Body of pancreas (tissue), 4 donors: ENCODE results near the gene ARHGAP20. TPM values are rescaled to one million over a fixed set of nuclear protein-coding genes. Genes with fewer than 3 reads are reported as not detected.

ENCODE experiments used
- ATAC-seq: fragments of 150-250 bp; one replicate; pipeline ENCODE4 v1.9.1; 2016
- DNase-seq, 4 donors: peaks; one replicate each; pipeline ENCODE4 v3.0.0-alpha.2; 2019
- H3K27ac ChIP-seq, 4 donors: fragments of 200-600 bp; sonication (generic); 1 replicate in 3 of 4; 2 replicates in 1 of 4; pipeline versions ENCODE4 v1.5.1 to v1.6.1; 2016 to 2019; ENCODE audit warnings: mild to moderate bottlenecking in 1 of 4, mixed read lengths in 1 of 4, moderate library complexity in 1 of 4
- H3K27me3 ChIP-seq, 2 donors: fragments of 200-600 bp; sonication (generic); one replicate each; pipeline ENCODE4 v1.6.0; 2016; ENCODE audit warnings: mild to moderate bottlenecking in 1 of 2
- H3K36me3 ChIP-seq, 2 donors: fragments of 200-600 bp; sonication (generic); replicated peaks in 1 of 2; 2 replicates each; pipeline ENCODE4 v1.5.1; 2016; ENCODE audit warnings: low read depth in 2 of 2; ENCODE audit not compliant: insufficient read depth in 1 of 2
- H3K4me1 ChIP-seq: fragments of 200-600 bp; sonication (generic); one replicate; pipeline ENCODE4 v1.6.0; 2016
- H3K4me3 ChIP-seq, 2 donors: fragments of 200-600 bp; sonication (generic); 1 replicate in 1 of 2; 2 replicates in 1 of 2; pipeline ENCODE4 v1.5.1; 2016 to 2019
- H3K9me3 ChIP-seq, 3 donors: fragments of 200-600 bp; sonication (generic); 1 replicate in 2 of 3; 2 replicates in 1 of 3; pipeline ENCODE4 v1.5.1; 2016
- CTCF ChIP-seq, 7 experiments: fragments of 450-650 bp in 4 of 7; fragments of 200-600 bp in 3 of 7; sonication (generic) in 3 of 7; IDR thresholded peaks; one replicate each; pipeline ENCODE4 v1.5.1; 2016 to 2019; ENCODE audit warnings: antibody characterized with exemption in 7 of 7
- POLR2A ChIP-seq, 3 donors: fragments of 450-650 bp; IDR thresholded peaks; one replicate each; pipeline ENCODE4 v1.6.1; 2016; ENCODE audit warnings: antibody characterized with exemption in 3 of 3, mild to moderate bottlenecking in 2 of 3
- WGBS, 2 donors: methylation state at CpG; one replicate each; pipeline ENCODE4 v1.1.5; 2017; 5-methylcytosine and 5-hydroxymethylcytosine counted together
- intact Hi-C: fragments of 100-400 bp; cut with DNase I; formaldehyde crosslinking; loops from one replicate; pipeline ENCODE4 v1.15.1; 2023
- total RNA-seq, 2 donors: library from RNA; depleted of rRNA; stranded (reverse); fragments of >200 nt; gene quantifications; one replicate each; pipeline ENCODE4 v1.1.0, GENCODE V29; 2016

The ARHGAP20 gene
- total RNA-seq, 2 donors from 2014 or later, result 0.52 to 1.3 TPM

DNA sequence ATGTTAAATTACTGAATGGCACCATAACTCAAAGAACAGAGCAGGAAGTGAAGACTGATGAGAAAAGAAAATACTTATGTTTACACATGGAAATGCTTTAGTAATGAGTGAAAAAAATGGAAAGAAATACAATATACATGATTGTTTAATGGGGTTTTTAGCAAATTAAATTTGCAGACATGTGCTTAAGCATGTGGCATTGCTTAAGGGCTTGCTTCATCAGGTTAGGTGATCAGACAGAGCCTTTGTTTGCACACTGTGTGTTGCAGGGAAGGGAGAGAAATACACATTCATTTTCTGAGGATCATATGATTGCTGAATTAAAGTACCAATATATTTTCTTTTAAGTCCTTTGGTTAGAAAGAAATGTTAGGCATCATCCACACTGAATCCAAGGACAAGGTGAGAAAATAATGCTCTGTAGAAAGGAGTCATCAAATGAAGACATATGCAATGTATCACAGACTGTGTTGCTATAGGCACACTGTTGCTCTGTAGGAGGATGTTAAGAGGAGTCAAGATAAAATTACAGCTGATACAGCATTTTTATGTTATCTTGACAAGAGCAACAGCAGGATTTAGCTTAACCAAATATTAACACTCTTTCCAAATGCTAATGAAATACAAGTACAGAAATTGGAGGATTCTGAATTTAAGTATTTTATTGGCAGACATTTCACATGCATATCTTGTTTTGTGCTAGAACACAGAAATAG, 23.4 kb upstream of the ARHGAP20 start:
- Histone ChIP-seq H3K9me3 (no peaks in the 10 kb centered on the region), H3K4me1 (no peaks in the 10 kb centered on the region), H3K27ac (no peak overlapping the region), H3K27me3 (no peaks in the 10 kb centered on the region), H3K4me3 (no peak overlapping the region), H3K36me3 (no peaks in the 10 kb centered on the region)
- intact Hi-C loops, result no loop called here
- ATAC-seq (no peak), DNase-seq (no peak)
- TF ChIP-seq CTCF (IDR thresholded peaks at IDR 0.05) (no peak), POLR2A (IDR thresholded peaks at IDR 0.05) (no peak)

DNA sequence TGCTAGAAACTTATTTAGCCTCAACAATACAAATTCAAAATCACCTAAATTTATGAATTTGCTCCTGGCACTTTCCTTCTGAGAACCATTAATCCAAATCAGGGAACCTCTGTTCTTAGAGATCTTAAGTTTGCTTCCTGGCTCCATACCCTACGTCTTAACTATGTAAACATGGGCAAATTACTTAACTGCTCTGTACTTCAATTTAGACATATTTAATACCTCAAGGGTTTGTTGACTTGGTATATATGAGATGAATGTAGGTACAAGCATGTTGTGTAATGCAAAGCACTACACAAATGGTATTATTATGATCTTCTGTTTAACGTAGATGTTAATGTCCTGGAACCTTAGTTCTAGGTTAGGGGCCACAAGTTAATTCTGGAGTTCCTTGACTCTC, 22.6 kb upstream of the ARHGAP20 start:
- no peaks in the 10 kb centered on the region for H3K4me1 ChIP-seq
- H3K4me3 ChIP-seq, result no peak overlapping the region
- no peak for DNase-seq
- H3K27ac ChIP-seq, result no peak overlapping the region
- TF ChIP-seq POLR2A (IDR thresholded peaks at IDR 0.05), result no peak
- no peak for TF ChIP-seq CTCF (IDR thresholded peaks at IDR 0.05)
- intact Hi-C loops, result no loop called here
- H3K27me3 ChIP-seq, result no peaks in the 10 kb centered on the region
- no peaks in the 10 kb centered on the region for H3K9me3 ChIP-seq
- ATAC-seq, result no peak
- no peaks in the 10 kb centered on the region for H3K36me3 ChIP-seq
- 18 to 42% methylated on average over 2 of the region's 2 CpGs for WGBS, 2 donors

- no peak for DNase-seq
- Histone ChIP-seq H3K36me3 (no peaks in the 10 kb centered on the region), H3K4me1 (no peaks in the 10 kb centered on the region), H3K27ac (no peak overlapping the region), H3K4me3 (no peak overlapping the region), H3K9me3 (no peaks in the 10 kb centered on the region), H3K27me3 (no peaks in the 10 kb centered on the region)
- 68 to 77% methylated on average over 1 of the region's 1 CpG for WGBS, 2 donors
- intact Hi-C loops, result no loop called here
- no peak for TF ChIP-seq CTCF (IDR thresholded peaks at IDR 0.05)
- TF ChIP-seq POLR2A (IDR thresholded peaks at IDR 0.05), result no peak
- ATAC-seq, result no peak
Measured at GRCh38 chr11:110730773-110731172, 18.5 kb upstream of the ARHGAP20 start.

- Histone ChIP-seq H3K4me1 (no peaks in the 10 kb centered on the region), H3K27ac (no peak overlapping the region), H3K36me3 (no peaks in the 10 kb centered on the region), H3K4me3 (no peak overlapping the region), H3K27me3 (no peaks in the 10 kb centered on the region), H3K9me3 (no peaks in the 10 kb centered on the region)
- no peak for DNase-seq
- TF ChIP-seq POLR2A (IDR thresholded peaks at IDR 0.05), result no peak
- no peak for TF ChIP-seq CTCF (IDR thresholded peaks at IDR 0.05)
- intact Hi-C loops, result no loop called here
- 59 to 74% methylated on average over 3 of the region's 3 CpGs for WGBS, 2 donors
- no peak for ATAC-seq
Measured at GRCh38 chr11:110728883-110729282, 16.6 kb upstream of the ARHGAP20 start.

DNA sequence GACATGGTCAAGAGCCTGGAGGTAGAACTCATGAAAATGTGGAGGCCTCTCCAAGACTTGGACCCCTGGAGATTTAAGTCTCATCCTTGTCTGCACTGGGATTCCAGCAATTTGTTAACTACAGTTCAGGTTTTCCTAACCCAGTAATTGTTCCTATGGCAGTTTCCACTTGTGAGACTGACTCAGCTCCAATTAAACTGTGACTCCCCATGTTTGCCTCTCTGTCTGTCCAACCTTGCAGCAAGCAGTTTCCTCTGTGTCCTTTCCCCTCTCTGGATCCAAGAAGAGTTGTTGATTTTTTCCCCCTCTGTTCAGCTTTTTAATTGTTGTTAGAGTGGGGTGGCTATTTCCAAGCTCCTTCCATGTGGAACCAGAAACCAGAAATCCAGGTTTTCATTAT, 16.2 kb upstream of the ARHGAP20 start:
- Histone ChIP-seq H3K27me3 (no peaks in the 10 kb centered on the region), H3K4me1 (no peaks in the 10 kb centered on the region), H3K27ac (no peak overlapping the region), H3K9me3 (no peaks in the 10 kb centered on the region), H3K36me3 (no peaks in the 10 kb centered on the region), H3K4me3 (no peak overlapping the region)
- ATAC-seq (no peak), DNase-seq (no peak)
- no peak for TF ChIP-seq CTCF (IDR thresholded peaks at IDR 0.05)
- TF ChIP-seq POLR2A (IDR thresholded peaks at IDR 0.05), result no peak
- intact Hi-C loops, result no loop called here
